GM18870 (cell line): ENCODE data around the gene LYZL1.
"Not testable (repeated sequence)": the region's sequence is repeated elsewhere in the genome, so short reads cannot be mapped to it uniquely, and the experiment has no call there.

ENCODE experiments used
- ATAC-seq: cut with Tn5 transposase; IDR thresholded peaks from one replicate; pipeline ENCODE4 v1.9.1; 2021; ENCODE audit warnings: moderate library complexity; ENCODE audit not compliant: unreplicated experiment

LYZL1 gene

DNA sequence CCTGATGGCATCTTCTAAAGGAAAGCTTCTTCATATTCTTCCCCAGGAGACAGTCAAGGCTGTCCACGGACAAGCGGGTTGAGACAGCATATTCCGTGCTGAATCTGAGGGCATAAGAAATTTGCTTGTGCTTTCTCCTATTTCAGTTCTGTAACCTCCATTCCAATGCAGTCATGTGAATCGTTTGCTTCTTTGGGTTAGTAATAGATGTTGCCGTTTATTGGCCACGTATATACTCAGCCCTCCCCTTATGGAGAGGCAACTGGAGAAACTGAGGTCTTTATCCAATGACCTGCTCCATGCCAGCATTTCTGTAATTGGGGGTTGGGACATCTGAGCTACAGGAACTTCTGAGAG, 38.9 kb downstream of the LYZL1 start:
- ATAC-seq = no peak

DNA sequence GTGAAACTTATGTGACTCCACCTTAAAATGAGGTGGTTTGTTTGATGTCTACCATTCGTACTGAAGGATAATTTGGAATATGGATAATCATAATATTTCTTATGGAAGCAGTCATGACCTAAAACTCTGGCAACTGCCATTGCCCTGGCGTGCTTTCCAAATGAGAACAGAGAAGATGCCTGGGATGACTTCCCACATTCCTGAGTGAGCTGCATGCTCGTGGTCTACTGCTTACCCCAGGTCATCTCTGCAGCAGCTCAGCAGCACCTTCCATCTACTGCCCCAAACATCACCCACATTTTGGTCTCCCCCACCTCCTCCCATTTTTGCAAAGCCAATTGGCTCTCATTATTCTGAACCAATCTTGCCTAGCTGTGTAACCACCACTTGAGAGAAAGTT, 40.1 kb downstream of the LYZL1 start:
- no peak for ATAC-seq

DNA sequence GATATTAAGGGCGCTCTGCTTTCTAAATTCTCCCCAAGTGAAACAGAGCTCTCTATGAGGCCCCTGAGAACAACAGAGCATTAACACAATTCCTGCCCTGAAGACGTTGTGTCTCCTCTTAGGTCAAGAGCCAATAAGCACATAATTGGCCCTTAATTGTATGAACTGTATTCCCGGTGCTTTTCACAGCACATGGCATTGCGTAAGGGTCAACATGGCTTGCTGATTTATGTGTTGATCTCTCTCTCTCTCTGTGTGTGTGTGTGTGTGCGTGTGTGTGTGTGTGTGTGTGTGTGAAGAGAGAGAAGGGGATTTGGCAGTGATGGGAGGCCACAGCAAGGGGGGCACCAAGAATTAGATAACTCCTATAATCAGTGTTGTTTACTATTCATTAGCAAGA, 40.5 kb downstream of the LYZL1 start:
- ATAC-seq = no peak

DNA sequence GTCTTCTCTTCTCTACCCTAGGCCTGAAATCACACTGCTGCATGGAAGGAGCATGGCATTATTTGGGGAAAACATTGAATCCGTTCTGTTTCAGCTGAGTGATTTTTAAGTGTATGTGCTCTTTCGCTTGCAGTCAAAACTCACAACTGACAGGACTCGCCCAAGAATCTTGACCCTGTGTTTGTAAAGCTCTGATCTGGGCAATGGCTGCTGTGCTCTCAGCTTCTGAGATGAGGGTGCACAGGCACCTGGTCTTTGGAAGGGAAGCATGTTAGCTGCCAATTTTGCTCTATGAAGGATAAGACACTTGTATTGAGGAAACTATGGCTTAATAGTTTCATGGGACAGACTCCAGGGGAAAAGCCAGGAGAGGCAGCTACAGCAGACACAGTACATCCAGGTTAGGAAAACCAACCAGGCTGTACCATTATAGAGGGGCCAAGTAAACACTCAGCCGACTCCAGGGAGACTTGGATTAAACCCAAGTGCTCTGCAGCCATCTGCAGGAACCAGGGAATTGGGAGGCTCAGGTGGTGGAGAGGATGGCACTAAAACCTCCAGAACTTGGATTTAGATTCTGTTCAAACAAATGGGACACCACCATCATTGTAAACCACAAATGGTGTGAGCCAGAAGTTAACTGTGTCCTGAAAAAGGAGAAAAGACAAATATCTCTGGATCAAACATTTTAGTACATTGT, 43.3 kb downstream of the LYZL1 start:
- no peak for ATAC-seq

DNA sequence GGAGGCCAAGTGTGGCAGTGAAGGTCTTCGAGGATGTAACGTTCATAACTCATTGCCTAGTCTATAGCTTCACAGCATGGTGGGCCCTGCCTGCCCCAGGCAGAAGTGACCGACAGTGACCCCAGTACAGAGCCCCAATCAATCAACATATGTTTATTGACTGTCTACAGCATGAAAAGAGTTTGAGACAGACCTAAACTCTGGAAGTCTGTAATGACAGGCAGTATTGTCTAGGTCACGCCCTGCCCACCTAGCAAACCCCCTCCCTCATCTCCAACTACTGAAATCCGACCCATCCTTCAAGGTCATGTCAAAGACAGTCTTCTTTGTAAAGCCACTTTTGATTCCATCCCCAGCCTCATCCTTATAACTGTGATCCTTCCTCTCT, 43.9 kb downstream of the LYZL1 start:
- no peak for ATAC-seq

DNA sequence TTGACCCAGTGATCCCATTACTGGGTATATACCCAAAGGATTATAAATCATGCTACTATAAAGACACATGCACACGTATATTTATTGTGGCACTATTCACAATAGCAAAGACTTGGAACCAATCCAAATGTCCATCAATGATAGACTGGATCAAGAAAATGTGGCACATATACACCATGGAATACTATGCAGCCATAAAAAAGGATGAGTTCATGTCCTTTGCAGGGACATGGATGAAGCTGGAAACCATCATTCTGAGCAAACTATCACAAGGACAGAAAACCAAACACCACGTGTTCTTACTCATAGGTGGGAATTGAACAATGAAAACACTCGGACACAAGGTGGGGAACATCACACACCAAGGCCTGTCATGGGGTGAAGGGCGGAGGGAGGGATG, 48.7 kb downstream of the LYZL1 start:
- not testable (repeated sequence) for ATAC-seq

DNA sequence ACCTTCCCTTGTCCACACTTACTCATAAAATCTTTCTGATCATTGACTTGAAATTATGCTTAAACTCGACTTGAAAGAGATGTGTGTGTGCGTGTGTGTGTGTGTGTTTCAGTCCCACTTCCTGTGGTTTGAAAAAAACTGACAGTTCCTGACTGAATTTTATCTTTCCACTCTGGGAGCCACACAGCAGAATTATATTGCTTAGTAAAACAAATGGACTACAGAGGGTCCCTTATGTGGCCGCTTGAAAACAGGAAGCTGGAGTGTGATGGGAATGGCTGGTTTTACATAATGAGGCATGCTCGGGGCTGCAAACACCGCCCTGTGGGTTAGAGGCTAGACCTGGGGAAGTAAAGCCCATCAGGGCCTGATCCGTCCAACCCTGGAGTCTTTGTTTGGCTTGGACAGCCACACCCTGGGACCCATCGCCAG, 54.8 kb downstream of the LYZL1 start:
- no peak for ATAC-seq

DNA sequence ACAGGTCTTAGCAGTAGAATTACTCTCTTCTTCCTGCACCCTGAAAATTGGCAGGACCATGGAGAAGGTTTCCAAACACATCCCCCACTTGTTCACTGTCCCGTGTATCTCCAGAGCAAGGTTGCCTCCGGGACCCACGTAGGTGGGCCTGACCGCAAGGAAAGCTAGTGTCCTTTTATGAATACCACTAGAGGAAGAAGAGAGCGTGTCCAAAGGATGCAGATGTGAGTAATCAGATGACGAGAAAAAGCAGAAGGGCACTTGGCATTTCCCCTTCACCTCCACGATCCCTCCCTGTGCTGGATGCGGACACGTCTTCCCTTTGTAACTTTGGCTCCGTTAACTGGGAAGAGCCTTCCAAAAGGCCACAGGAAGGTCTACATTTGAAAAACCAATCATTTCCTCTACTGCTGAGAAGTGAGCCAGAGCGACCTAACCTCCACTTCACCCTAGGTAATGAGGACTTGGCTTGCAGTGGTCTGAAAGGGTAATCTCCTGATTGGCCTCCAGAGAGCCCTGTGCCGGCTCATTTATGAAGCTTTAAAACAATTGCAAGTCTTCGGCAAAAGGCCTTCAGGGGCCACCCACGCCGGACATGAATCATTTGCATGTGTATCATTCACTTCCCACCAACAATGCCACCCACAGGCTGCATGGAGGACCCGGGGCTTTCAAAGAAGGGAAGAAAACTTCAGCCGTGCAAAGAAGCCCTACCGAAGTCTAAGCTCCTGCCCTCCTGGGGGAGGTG, 55.4 kb downstream of the LYZL1 start:
- ATAC-seq = no peak

DNA sequence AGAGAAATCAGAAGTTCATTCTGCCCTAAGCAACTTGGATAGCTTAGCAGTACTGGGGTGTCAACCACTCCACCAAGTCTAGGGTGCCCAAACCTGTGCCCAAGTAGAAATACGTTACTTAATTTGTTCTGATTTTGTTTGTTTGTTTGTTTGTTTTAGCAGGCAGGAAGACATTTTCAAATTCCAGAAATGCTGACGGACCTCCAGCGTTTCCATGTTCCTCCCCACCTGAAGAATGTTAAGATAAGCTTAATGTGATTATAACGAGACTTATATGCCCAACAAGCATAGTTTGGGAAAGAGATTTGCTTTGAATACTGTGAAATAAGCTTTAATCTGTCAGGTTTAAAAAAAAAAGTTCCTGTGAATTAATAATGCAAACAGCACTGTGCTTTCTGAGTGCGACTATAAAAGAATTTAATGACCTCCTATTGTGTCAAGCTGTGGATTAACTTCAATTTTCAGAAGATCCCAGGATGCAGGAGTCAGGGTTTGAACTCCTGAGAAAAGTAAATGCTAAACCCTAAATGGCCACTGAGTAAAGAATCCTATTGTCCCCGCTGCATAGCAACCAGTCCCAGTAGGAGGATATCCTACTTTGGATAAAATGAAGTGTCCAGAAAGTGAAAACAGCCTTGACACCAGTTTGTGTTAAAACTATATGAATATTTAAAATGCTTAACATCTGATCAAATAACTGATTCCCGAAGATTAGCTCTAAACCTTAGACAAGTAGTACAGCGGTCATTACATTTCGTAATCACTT, 56.5 kb downstream of the LYZL1 start:
- no peak for ATAC-seq

DNA sequence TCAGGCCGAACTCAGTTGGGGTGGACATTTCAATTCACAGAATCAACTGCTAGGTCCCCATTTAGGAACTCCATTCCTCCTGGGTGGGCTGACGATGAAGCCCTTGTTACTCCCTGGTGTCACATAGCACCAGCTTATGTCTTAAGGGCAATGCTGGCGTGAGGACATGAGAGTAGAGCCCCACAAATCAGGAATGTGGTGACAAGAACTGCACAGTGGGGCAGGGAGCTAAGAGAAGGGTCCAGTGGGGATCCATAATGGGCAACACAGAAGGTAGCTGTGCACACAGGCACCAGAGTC, 57.0 kb downstream of the LYZL1 start:
- ATAC-seq = no peak

DNA sequence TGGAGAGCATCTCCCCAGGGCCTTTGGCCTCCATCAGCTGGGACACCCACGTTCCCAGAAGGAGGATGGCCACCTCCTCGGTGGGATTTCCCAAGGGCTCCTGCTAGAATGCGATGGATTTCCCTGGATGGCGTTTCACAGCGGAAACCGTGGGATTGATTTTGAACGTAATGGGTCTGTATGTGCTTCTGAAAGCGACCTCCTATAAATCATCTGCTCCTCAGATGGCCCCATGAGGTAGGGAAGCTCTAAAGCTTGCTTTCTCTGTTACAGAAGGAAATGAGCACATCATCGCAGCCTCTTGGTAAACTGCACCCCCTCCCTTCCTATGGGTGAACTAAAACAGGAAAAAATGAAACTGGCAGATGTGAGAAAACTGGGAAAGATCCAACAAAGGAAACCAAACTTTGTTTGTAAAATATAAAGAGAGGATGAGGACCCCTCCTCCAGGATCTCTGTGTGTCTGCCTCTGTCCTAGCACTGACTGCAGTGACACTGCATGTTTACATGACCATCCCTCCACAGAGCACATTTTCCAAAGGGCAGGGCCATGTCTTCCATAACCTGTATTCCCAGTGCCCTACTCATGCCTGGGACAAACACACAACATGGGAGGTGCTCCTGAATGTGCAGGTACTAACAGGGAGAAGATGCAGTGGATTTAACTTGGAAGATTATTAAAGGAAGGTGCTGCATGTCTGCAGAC, 57.6 kb downstream of the LYZL1 start:
- no peak for ATAC-seq

DNA sequence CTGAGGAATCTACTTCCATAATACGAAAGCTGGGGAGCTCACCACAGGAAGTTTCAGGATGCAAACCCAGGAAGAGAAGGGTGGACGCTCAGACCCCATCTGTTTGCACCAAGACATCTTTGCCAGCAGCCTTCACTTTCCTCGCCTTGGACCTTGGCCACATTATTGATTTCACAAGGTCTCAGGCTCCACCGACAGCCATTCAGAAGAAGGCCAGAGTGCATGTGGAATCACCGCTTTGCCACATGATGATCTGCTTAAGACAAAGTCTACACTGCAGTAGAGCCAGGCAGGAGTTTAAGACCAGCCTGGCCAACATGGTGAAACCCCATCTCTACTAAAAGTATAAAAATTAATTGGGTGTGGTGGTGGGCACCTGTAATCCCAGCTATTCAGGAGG, 60.0 kb downstream of the LYZL1 start:
- no peak for ATAC-seq

DNA sequence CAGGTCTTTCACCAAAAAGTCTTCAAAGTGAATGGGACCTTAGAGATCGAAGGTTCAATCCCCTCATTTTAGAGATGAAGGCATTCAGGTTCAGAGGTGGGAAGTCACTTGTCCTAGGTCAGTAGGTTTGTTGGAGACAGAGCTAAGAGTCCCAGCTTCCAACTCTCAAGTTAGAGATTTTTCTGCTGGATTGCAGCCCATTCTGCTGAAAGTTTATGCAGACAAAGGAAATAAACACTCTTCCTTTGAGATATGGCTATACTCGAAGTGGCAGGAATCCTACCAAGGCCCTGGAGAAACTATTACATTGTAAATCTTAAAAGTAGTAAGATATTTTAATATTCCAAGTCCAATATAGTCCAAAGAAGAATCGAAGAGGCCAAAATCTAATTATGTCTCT, 64.4 kb downstream of the LYZL1 start:
- ATAC-seq = no peak

DNA sequence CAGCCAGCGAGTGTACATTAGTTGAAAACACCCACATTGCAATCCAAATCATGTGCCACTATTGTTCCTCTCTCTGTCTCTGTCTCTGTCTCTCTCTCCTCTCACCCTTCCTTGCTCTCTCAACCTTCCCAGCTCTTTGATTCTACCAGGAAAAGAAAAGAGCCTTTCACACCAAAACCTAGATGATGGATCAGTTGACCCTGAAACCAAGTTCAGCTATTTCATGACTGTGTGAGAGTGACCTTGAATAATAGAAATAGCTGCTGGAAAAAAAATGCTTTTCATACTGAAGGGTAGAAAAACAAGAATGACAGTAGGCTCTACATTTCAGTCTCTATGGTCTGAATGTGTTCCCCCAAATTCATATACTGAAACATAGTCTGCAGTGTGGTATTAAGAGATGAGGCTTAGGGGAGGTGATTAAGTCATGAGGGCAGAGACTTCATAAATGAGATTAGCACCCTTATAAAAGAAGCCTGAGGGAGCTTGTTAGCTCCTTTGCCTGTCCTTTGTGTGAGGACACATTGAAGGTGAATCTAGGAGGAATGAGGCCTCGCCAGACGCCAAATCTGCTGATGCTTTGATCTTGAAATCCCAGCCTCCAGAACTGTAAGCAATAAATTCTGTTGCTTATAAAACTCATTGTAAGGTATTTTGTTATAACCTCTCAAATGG, 65.2 kb downstream of the LYZL1 start:
- no peak for ATAC-seq

DNA sequence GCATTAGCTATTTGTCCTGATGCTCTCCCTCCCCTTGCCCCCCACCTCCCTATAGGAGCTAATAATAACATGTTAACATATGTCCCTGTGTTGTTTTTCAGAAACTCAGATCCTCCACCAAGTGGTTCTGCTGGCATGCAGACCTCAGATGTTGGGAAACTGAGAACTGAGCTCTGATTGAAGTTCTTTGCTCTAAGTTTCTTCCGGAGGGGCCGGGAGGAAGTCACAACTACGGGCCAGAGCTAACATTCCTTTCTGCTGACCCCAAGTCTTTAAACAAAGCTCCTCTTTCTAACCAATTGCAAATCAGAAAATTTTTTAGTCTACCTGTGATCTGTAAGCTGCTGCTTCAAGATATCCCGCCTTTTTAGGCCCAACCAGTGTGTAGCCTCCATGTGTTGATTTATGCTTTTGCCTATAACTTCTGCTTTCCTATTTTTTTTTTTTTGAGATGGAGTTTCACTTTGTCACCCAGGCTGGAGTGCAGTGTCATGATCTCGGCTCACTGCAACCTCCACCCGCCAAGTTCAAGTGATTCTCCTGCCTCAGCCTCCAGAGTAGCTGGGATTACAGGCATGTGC, 66.6 kb downstream of the LYZL1 start:
- ATAC-seq = no peak

DNA sequence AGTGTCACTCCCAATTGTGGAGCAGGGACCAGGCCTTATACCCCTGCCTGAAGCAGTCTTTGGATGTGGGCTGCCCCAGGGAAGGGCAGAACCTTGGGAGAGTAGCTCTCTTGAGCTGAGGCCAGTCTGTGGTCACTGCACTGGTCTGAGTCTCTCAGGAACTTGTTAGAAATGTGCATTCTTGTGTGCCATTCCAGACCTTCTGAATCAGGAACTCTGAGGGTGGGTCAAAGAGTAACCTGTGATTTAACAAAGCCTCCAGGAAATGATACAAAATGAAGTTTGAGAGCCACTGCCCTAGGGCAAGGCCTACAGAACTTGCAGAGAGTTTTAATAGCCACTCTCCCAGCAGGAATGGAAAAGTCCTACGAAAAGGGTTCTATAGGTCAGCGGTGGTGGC, 68.1 kb downstream of the LYZL1 start:
- no peak for ATAC-seq

DNA sequence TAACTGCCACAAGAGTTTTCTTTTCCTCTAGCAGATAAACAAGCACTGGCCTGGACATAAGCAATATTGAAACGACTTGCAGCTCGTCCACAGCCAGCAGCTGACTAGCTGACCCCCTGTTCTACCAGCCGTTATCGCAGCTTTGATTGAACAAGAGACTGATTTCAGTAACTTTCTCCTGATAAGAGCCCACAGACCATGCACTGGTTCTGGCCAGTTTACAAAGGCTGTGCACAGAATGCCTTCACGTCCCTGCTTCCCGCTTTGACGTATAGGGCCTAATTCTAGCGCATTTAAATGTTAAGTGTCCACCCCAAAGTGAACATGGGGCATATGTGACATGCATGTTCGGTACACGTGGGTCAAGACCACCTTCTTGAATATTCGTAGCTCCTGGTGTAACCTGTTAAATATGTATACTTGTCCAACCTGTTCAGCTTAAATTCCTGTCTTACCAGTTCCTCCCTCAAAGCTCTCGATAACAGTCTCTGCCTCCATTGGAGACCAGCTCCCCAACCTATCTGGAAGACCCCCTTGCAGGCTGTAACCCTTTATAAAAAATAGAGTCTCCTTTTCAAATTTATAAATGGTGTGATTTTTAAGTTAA, 69.2 kb downstream of the LYZL1 start:
- ATAC-seq = no peak

DNA sequence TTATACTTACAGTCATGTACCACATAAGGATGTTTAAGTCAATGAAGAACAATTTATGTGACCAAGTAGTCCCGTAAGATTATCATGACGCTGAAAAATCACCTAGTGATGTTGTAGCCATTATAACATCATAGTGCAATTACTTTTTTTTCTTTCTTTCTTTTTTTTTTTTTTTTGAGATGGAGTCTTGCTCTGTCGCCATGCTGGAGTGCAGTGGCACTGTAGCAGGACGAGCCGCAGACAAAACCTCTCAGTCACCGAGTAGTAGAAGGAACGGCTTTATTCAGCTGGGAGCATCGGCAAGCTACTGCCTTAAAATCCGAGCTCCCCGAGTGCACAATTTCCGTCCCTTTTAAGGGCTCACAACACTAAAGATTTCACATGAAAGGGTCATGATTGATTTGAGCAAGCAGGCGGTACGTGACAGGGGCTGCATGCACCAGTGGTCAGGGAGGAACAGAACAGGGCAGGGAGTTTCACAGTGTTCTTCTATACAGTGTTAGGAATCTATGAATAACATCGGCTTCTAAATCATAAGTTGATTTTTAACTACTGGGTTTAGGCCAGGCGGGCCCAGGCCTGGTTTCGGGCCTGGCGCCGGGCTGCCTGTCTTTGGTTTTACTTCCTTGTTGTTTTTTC, 71.5 kb downstream of the LYZL1 start:
- not testable (repeated sequence) for ATAC-seq
